Measurements from ENCODE around the gene SPATA31C1.

GRCh38 chr9:87885484-87886189 lies 32.1 kb upstream of the SPATA31C1 start:
- TF ChIP-seq CTCF (conservative IDR thresholded peaks at IDR 0.05; ENCODE audit: low read length) (no peak), EZH2phosphoT487 (IDR thresholded peaks at IDR 0.05; ENCODE audit: borderline replicate concordance, low read depth, low read length) (no peak)
